HEK293 (cell line): Measurements from ENCODE around the gene DPYD.

ENCODE experiments used
- CTCF ChIA-PET: fragments of 350-600 bp; formaldehyde crosslinking; extraction: SDS; loops from one replicate; lab custom pipeline; 2021; ENCODE audit warnings: antibody characterized with exemption; lab: Yijun Ruan, JAX
- POLR2A ChIA-PET: fragments of 300-600 bp; formaldehyde crosslinking; extraction: SDS; loops from one replicate; lab custom pipeline; 2020; ENCODE audit warnings: antibody characterized with exemption, inconsistent platforms; lab: Yijun Ruan, JAX
- H3K27ac ChIP-seq: fragments of 200-500 bp; sonication (Bioruptor generic); 2 replicates; pipeline ENCODE4 v1.5.1; 2014; ENCODE audit warnings: low read depth, low read length, control low read depth, inconsistent platforms; ENCODE audit errors: extremely low read depth
- H3K36me3 ChIP-seq, 2 experiments: fragments of 200-500 bp in 1 of 2; sonication (Bioruptor generic) in 1 of 2; 1 replicate in 1 of 2; 2 replicates in 1 of 2; pipeline ENCODE4 v1.5.1; 2014 to 2017; ENCODE audit warnings: inconsistent platforms in 2 of 2, low read length in 2 of 2; ENCODE audit not compliant: control insufficient read depth in 2 of 2, insufficient read depth in 1 of 2
- H3K4me1 ChIP-seq: fragments of 200-500 bp; sonication (Bioruptor generic); 2 replicates; pipeline ENCODE4 v1.5.1; 2014; ENCODE audit warnings: mild to moderate bottlenecking, low read length, inconsistent platforms; ENCODE audit not compliant: control insufficient read depth, insufficient read depth
- H3K4me3 ChIP-seq: 2 replicates; pipeline ENCODE4 v1.5.1; 2011; ENCODE audit warnings: low read depth, mild to moderate bottlenecking, control low read depth, low read length, moderate library complexity
- H3K9me3 ChIP-seq: fragments of 200-500 bp; sonication (Bioruptor generic); 2 replicates; pipeline ENCODE4 v1.5.1; 2014; ENCODE audit warnings: low read depth, low read length, inconsistent platforms; ENCODE audit not compliant: control insufficient read depth, insufficient read depth
- BCL11A ChIP-seq: fragments of 450-650 bp; formaldehyde crosslinking; IDR thresholded peaks from 2 replicates; pipeline ENCODE4 v1.5.1; 2016; ENCODE audit warnings: low read depth, missing biosample characterization, missing genetic modification characterization
- GLI4 ChIP-seq: fragments of 450-650 bp; formaldehyde crosslinking; IDR thresholded peaks from 2 replicates; pipeline ENCODE4 v1.5.1; 2016; ENCODE audit warnings: missing biosample characterization, missing genetic modification characterization
- HOXD13 ChIP-seq: sonication (generic); formaldehyde crosslinking; IDR thresholded peaks from 2 replicates; pipeline ENCODE4 v1.8.0; 2022; ENCODE audit warnings: missing genetic modification reagents, borderline replicate concordance
- KLF1 ChIP-seq: fragments of 450-650 bp; formaldehyde crosslinking; IDR thresholded peaks from 2 replicates; pipeline ENCODE4 v1.5.1; 2016; ENCODE audit warnings: missing biosample characterization, missing genetic modification characterization
- KLF9 ChIP-seq: fragments of 450-650 bp; formaldehyde crosslinking; IDR thresholded peaks from 2 replicates; pipeline ENCODE4 v1.5.1; 2016; ENCODE audit warnings: missing biosample characterization, missing genetic modification characterization, low read depth
- OVOL3 ChIP-seq: fragments of 450-650 bp; formaldehyde crosslinking; IDR thresholded peaks from 2 replicates; pipeline ENCODE4 v1.5.1; 2016; ENCODE audit warnings: missing biosample characterization, missing genetic modification characterization
- RBAK ChIP-seq: fragments of 450-650 bp; formaldehyde crosslinking; IDR thresholded peaks from 2 replicates; pipeline ENCODE4 v1.5.1; 2016; ENCODE audit warnings: missing biosample characterization, missing genetic modification characterization
- SALL2 ChIP-seq: fragments of 450-650 bp; formaldehyde crosslinking; IDR thresholded peaks from 2 replicates; pipeline ENCODE4 v1.5.0; 2017; ENCODE audit warnings: missing biosample characterization, mild to moderate bottlenecking, missing genetic modification characterization, borderline replicate concordance
- SP2 ChIP-seq: fragments of 450-650 bp; formaldehyde crosslinking; IDR thresholded peaks from 2 replicates; pipeline ENCODE4 v1.5.1; 2016; ENCODE audit warnings: missing biosample characterization, missing genetic modification characterization
- ZBTB10 ChIP-seq: fragments of 450-650 bp; formaldehyde crosslinking; IDR thresholded peaks from 2 replicates; pipeline ENCODE4 v1.5.1; 2016; ENCODE audit warnings: missing biosample characterization, missing genetic modification characterization
- ZBTB11 ChIP-seq: fragments of 450-650 bp; formaldehyde crosslinking; conservative IDR thresholded peaks from 2 replicates; pipeline ENCODE4 v1.5.1; 2016; ENCODE audit warnings: low read depth, missing biosample characterization, missing genetic modification characterization
- ZBTB48 ChIP-seq: fragments of 450-650 bp; formaldehyde crosslinking; IDR thresholded peaks from 2 replicates; pipeline ENCODE4 v1.5.1; 2016; ENCODE audit warnings: missing biosample characterization, missing genetic modification characterization
- ZBTB6 ChIP-seq: fragments of 450-650 bp; formaldehyde crosslinking; IDR thresholded peaks from 2 replicates; pipeline ENCODE4 v1.5.1; 2017; ENCODE audit warnings: missing biosample characterization, missing genetic modification characterization
- ZBTB7A ChIP-seq: fragments of 450-650 bp; formaldehyde crosslinking; IDR thresholded peaks from 2 replicates; pipeline ENCODE4 v1.5.1; 2016; ENCODE audit warnings: low read depth, missing biosample characterization, missing genetic modification characterization
- ZNF311 ChIP-seq: fragments of 450-650 bp; formaldehyde crosslinking; IDR thresholded peaks from 2 replicates; pipeline ENCODE4 v1.5.1; 2017; ENCODE audit warnings: missing biosample characterization, missing genetic modification characterization, borderline replicate concordance
- ZNF398 ChIP-seq: fragments of 450-650 bp; formaldehyde crosslinking; IDR thresholded peaks from 2 replicates; pipeline ENCODE4 v1.5.1; 2017; ENCODE audit warnings: missing biosample characterization, missing genetic modification characterization
- ZNF514 ChIP-seq: fragments of 450-650 bp; formaldehyde crosslinking; IDR thresholded peaks from 2 replicates; pipeline ENCODE4 v1.5.1; 2016; ENCODE audit warnings: missing biosample characterization, missing genetic modification characterization
- ZNF521 ChIP-seq: fragments of 450-650 bp; formaldehyde crosslinking; IDR thresholded peaks from 2 replicates; pipeline ENCODE4 v1.5.1; 2017; ENCODE audit warnings: missing biosample characterization, mild to moderate bottlenecking, missing genetic modification characterization
- ZNF549 ChIP-seq: fragments of 450-650 bp; IDR thresholded peaks from 2 replicates; pipeline ENCODE4 v1.5.1; 2018; ENCODE audit warnings: missing biosample characterization, missing genetic modification characterization, mild to moderate bottlenecking, inconsistent platforms, moderate library complexity
- ZNF558 ChIP-seq: fragments of 450-650 bp; formaldehyde crosslinking; IDR thresholded peaks from 2 replicates; pipeline ENCODE4 v1.5.1; 2016; ENCODE audit warnings: missing biosample characterization, missing genetic modification characterization
- ZNF585B ChIP-seq: fragments of 450-650 bp; formaldehyde crosslinking; IDR thresholded peaks from 2 replicates; pipeline ENCODE4 v1.5.1; 2016; ENCODE audit warnings: missing biosample characterization, missing genetic modification characterization
- ZNF624 ChIP-seq: fragments of 450-650 bp; formaldehyde crosslinking; IDR thresholded peaks from 2 replicates; pipeline ENCODE4 v1.5.1; 2017; ENCODE audit warnings: missing biosample characterization, missing genetic modification characterization
- ZNF629 ChIP-seq: fragments of 450-650 bp; formaldehyde crosslinking; IDR thresholded peaks from 2 replicates; pipeline ENCODE4 v1.5.1; 2017; ENCODE audit warnings: missing biosample characterization, missing genetic modification characterization
- ZNF654 ChIP-seq: fragments of 450-650 bp; formaldehyde crosslinking; IDR thresholded peaks from 2 replicates; pipeline ENCODE4 v1.5.1; 2016; ENCODE audit warnings: low read depth, missing biosample characterization, missing genetic modification characterization
- ZNF658 ChIP-seq: fragments of 450-650 bp; formaldehyde crosslinking; IDR thresholded peaks from 2 replicates; pipeline ENCODE4; 2016; ENCODE audit warnings: missing biosample characterization, missing genetic modification characterization
- ZNF677 ChIP-seq: fragments of 450-650 bp; IDR thresholded peaks from 2 replicates; pipeline ENCODE4 v1.5.0; 2018; ENCODE audit warnings: missing biosample characterization, mild to moderate bottlenecking, missing genetic modification characterization, moderate library complexity
- ZNF747 ChIP-seq: fragments of 450-650 bp; formaldehyde crosslinking; IDR thresholded peaks from 2 replicates; pipeline ENCODE4 v1.5.1; 2016; ENCODE audit warnings: missing biosample characterization, missing genetic modification characterization
- ZXDB ChIP-seq: fragments of 450-650 bp; formaldehyde crosslinking; IDR thresholded peaks from 2 replicates; pipeline ENCODE4 v1.5.1; 2016; ENCODE audit warnings: missing biosample characterization, missing genetic modification characterization

The DPYD gene

GRCh38 chr1:97805093-97805492 lies 115.7 kb downstream of the DPYD start (continued):
- TF ChIP-seq ZBTB11 (tag by site-specific recombination) (no peak), ZNF558 (no peak), OVOL3 (no peak), SP2 (tag by site-specific recombination) (no peak), ZBTB6 (no peak), ZNF654 (tag by site-specific recombination) (no peak), KLF9 (tag by site-specific recombination) (no peak), ZBTB7A (tag by site-specific recombination) (no peak), ZXDB (tag by site-specific recombination) (no peak), ZNF658 (no peak), HOXD13 (CRISPR knock-in tag) (no peak), ZNF549 (no peak), SALL2 (tag by site-specific recombination) (no peak)
- TF ChIP-seq, all 188 proteins: peak for 0

GRCh38 chr1:97803026-97803425 lies 117.8 kb downstream of the DPYD start:
- no peak for TF ChIP-seq ZNF311 (tag by site-specific recombination)
- TF ChIP-seq, all 188 proteins: peak for 0
- no peak overlapping the region for H3K27ac ChIP-seq
- CTCF ChIA-PET: no interaction called here

GRCh38 chr1:97802011-97802410 lies 118.8 kb downstream of the DPYD start:
- POLR2A ChIA-PET: no interaction called here
- no peak for TF ChIP-seq ZNF629 (tag by site-specific recombination)
- no peak for TF ChIP-seq ZNF521 (tag by site-specific recombination)
- no peak for TF ChIP-seq ZBTB10 (tag by site-specific recombination)
- no peak for TF ChIP-seq ZNF624 (tag by site-specific recombination)
- TF ChIP-seq ZNF677 (tag by site-specific recombination): no peak
- TF ChIP-seq ZNF585B (tag by site-specific recombination): no peak
- TF ChIP-seq ZNF558: no peak
- TF ChIP-seq ZBTB48: no peak
- TF ChIP-seq ZNF747 (tag by site-specific recombination): no peak
- no peak for TF ChIP-seq ZNF514
- TF ChIP-seq ZNF654 (tag by site-specific recombination): no peak
- TF ChIP-seq KLF1 (tag by site-specific recombination): no peak
- TF ChIP-seq ZNF398 (tag by site-specific recombination): no peak
- no peak for TF ChIP-seq GLI4 (tag by site-specific recombination)
- no peak for TF ChIP-seq BCL11A (tag by site-specific recombination)
- TF ChIP-seq RBAK (tag by site-specific recombination): no peak

More at GRCh38 chr1:97803026-97803425, 117.8 kb downstream of the DPYD start:
- H3K4me1 ChIP-seq: no peaks in the 10 kb centered on the region
- H3K4me3 ChIP-seq: no peak overlapping the region
- H3K9me3 ChIP-seq: no peaks in the 10 kb centered on the region
- no peaks in the 10 kb centered on the region for H3K36me3 ChIP-seq
- POLR2A ChIA-PET: no interaction called here

More at GRCh38 chr1:97802011-97802410, 118.8 kb downstream of the DPYD start:
- Histone ChIP-seq H3K9me3 (no peaks in the 10 kb centered on the region), H3K36me3 (no peaks in the 10 kb centered on the region), H3K4me1 (no peaks in the 10 kb centered on the region), H3K4me3 (no peak overlapping the region), H3K27ac (no peak overlapping the region)
- CTCF ChIA-PET: no interaction called here
